NCI-H748 (cell line): ENCODE measurements around the gene ZBTB12.

ENCODE experiments used
- DNase-seq: peaks from one replicate; lab custom pipeline; 2025; ENCODE audit not compliant: unreplicated experiment; lab: John Stamatoyannopoulos, UW

ZBTB12 gene

DNA sequence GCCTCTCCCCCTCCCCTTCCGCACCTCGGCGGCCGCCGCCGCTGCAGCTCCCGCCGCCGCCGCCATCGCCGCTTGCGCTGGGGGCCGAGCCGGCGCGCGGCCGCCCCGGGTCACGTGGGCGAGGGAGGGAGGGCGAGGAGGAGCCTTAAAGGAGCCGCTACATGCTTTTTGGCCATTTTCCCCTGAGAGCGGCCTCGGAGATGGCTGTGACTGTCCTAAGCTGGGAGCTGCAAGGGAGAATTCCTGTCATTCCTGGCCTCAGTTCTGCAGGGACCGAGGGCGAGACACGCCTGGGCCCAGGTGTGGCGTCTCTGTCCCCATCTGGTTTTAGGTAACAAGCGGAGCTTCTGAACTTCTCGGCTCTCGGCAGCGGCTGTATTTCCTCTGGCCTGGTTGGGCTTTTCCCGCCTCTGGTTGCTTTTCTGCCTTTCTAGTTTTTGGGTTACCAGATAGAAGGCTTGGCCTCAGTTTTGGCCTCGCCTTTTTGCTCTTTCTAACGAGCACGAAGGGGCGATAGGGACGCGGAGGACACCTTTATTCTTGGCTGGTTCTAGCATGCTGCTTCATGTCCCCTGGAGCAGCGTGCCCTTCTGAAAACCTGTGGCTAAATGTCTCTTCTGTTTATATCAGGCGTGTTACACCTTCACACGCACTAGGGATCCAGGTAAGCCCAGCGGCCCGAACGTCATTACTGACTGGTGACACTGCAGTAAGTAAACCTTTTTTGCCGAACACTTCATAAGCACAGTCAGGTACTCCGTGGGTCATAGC is 4.1 kb downstream of the ZBTB12 start, which contains the start of gene EHMT2:
TSS of gene EHMT2 (minus strand) at position 87 of the 771 bp plus-strand sequence. CDS start at position 66, 21 bp downstream.
- DNase-seq = peak; percentile 92

DNA sequence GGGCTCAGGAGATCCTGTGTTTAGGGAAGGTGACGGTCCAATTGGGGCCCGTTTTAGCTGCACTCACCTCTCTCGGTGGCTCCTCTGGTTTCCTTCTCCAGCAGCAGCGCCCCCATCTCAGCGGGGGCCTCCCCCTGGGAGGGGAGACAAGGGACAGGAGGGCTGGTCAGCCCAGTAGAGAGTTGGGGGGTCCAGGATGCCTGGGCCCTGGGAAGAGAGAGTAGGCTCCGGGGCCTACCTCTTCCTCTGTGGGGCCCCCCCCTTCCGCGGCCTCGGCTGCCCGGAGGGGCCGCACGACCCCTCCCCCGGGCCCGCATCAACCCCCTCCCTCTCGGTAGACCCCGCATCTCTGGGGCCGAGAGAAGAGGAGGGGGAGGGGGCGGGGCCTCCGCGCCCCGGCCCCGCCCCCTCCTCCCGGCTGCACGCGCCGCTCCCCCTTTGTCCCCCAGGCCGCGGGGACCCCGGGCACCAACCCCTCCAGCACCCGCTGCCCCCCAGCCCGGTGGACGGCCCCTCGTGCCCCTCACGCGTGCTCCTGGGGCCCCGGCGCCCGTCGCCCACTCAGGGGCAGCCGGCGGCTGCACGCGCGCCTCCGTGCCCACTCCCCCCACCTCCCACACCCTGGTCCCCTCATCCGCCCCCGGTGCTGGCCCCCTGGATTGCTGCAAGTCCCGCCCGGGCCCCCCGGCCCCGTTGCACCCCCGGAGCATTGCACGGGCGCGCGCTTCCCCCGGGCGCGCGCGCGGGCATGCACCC is 4.9 kb downstream of the ZBTB12 start:
- DNase-seq = peak; percentile 52

DNA sequence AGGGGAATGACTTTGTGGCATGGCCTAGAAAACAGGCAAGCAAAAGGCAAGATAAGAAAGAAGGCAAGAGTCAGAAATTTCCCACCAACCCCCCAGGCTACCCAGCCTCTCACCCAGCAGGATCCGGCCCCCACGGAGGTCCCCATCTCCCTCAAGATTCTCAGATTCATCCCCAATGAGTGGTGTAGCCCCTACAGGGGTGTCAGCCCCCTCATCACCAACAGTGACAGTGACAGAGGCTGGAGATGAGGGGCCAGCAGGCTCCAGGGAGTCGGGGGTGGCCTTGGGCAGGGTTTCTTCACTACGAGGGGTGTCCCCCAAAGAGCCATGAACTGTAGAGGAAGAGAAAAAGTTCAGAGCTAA is 5.4 kb downstream of the ZBTB12 start:
- no peak for DNase-seq

DNA sequence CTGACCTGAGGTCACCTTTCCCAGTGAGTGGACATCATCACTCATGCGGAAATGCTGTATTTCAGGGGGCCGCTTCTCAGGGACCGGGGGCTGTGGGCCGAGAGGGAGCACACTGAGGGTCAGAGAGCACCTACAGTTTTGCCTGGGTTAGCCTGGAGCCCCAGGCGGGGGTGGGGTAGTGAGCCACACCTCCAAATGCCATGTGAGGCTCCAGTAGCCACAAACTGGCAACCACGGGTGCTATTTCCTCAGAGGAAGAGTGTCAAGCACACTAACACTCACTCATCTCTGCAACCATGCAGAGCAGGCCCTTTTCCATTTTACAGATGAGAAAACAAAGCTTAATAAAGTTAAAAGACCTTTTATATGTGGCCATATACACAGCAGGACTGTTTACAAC is 9.1 kb downstream of the ZBTB12 start:
- no peak for DNase-seq

DNA sequence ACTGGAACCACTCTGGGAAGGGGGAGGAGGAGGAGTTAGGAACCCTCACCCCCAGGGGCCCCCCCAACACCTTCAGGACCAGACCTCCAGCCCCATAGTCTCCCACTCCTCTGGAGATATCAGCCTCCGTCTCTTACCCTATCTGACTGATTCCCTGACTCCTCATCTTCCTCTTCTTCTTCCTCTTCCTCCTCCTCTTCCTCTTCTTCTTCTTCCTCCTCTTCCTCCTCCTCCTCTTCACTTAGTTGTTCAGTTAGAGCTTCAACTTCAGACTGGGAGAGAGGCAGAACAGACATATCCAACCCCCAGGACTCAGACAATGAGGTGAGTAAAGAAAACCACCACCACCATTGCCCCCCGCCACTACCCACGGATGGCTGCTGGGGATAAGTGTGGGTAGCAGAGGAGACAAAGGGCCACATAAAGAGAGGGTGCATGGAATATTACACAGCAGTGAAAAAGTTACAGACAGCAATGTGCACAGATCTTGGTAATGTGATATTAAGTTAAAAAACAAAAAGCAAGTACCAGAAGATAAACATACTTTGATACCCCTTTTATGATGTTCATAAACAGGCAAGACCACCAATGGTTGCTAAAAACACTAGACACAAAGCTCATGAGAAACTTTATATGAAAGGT is 12.4 kb downstream of the ZBTB12 start:
- no peak for DNase-seq

DNA sequence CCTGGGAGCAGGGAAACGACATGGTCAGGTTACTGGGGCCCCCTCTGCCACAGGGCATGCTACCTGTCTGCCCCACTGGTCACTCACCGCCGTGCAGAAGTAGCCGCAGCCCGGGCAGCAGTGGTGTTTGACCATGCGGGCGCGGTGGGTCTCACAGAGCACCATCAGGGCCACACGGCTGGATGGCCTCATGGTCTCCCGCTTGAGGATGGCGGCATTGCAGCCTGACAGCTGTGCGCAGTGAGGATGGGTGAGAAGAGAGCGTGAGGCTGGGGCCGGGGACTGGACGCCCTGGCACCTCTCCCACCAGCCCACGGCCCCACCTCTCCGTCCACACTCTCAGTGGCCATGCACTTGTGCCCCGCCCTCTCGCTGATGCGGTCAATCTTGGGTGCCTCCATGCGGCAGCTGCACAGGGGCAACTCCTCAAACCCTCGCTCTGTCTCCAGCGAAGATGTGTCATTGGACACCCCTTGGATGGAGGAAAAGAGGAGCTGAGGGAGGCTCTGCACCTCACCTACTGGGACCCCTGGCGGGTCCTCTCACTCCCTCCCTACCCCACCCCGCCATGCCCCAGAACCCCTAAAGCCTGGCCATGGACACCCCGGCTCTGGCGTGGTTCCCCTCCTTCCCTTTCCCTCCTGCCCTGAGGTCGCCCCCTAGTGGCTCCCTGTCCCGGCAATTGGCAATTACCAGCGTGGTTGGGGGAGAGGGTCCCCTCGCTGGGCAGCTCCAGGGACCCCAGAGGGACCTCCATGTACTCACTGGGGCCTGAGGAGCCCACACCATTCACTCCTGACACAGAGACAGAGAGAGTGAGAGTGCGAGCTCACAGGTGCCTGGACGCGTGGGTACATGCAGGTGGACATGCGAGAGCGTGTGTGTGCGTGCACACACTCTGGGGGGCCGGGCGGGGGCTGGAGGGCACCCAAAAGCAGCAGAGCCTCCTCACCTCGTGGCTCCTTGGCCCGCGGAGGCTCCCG is 13.3 kb downstream of the ZBTB12 start:
- no peak for DNase-seq

DNA sequence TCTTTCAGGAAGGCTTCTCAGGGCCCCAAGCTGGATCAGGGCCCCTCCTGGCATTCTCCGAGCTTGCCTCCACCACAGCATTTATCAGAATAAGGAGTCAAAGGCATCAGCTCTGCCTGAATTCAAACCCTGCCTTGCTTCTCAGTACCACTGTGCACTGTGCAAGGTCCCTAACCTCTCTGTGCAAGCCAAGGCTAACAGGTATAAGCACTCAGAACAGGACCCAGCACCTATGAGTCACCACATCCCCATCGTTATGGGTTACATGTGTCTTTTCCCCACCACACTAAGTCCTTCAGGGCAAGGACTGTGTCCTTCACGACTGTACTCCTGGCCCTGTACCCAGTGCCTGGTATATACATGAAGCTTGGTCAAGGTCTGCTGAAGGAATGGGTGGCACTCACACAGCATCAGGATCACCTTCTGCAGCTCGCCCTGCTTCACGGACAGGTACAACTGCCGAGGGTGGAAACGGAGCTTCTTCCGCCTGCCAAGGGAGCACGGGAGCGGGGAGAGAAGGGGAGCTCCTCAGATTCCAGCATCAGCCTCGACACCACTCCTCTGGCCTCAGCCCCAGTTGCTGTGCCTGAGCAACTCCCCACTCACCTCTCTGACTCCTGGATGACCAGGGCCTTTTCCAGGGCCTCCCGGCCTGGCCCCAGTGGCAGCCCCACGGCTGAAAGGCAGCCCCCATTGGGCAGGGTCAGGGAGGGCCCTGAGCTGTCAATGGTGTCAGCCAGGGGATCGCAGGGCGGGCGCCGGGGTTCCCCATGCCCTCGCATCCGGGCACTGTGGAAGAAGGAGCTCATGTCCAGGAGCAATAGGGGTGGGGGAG is 14.5 kb downstream of the ZBTB12 start:
- no peak for DNase-seq

DNA sequence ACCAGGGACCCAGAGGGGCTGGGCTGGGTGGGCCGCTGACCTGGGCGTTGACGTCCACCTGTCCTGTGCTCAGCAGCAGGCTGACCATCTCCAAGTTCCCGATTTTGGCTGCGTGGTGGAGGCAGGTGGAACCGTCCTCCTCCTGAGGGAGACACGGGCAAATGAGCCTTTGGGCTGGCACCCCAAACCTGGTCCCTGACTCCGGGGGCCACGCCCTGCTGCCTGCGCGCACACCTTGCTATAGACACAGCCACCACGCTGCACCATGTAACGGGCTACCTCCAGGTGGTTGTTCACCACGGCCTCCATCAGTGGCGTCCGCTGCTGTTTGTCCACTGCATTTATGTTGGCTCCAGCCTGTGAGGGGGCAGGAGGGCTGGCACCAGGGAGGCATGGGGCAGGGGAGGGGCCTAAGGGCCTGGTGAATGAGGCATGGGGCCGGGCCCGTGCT is 15.3 kb downstream of the ZBTB12 start:
- DNase-seq = no peak

DNA sequence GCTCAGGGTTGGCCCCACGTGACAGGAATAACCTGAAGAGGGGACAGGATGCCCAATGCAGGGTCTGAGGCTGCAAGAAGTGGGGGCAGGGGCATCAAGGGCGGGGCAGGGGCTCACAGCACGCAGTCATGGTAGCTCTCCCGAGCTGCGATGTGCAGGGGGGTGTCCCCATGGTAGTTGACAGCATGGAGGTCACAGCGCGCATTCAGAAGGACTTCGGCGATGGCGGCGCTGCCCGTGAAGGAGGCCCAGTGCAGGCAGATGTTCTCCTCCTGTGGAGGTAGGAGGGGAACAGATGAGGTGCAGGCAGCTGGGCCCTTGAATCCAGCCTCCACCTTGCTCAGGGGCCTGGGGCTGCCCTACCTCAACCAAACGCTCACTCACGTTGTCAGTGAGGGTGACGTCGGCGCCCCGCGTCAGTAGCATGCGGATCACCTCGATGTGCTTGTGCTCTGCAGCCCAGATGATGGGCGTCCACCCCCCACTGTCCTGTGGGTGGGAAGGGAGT is 17.3 kb downstream of the ZBTB12 start:
- no peak for DNase-seq

DNA sequence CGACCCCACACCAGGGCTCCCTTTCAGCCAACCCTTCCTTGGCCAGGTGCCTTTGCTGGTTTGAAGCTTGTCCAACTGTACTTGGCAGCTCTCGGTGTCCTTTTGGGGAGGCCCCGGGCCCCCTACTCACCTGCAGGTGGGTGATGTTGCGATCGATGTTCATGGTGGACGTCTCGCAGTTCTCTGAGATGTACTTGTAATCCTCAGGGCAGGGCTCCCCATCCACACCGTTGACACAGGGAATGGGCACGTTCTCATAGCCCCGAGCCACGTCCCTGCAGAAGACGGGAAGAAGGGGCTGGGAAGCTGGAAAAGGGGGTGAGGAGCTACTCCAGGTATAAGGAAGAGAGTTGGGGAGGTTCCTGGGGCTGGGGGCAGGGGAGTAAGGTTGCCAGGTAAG is 18.2 kb downstream of the ZBTB12 start:
- no peak for DNase-seq

DNA sequence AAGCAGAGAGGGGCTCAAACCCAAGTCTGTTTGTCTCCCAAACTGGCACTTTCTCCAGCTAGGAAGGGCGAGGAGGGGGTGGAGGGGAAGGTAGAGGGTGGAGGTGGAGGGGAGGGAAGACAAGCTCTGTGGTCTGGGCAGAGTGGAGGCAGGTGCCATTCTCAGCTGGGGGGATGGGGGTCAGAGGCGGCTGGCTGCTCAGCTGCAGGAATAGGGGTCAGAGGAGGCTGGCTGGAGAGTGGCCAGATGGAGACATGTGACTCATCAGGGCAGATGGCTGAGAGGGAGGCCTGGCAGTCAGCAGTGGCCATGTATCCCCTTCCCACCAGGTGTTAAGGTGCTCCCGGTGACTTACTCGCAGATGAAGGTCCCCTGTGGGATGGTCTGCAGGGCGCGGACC is 19.5 kb downstream of the ZBTB12 start:
- DNase-seq = no peak

DNA sequence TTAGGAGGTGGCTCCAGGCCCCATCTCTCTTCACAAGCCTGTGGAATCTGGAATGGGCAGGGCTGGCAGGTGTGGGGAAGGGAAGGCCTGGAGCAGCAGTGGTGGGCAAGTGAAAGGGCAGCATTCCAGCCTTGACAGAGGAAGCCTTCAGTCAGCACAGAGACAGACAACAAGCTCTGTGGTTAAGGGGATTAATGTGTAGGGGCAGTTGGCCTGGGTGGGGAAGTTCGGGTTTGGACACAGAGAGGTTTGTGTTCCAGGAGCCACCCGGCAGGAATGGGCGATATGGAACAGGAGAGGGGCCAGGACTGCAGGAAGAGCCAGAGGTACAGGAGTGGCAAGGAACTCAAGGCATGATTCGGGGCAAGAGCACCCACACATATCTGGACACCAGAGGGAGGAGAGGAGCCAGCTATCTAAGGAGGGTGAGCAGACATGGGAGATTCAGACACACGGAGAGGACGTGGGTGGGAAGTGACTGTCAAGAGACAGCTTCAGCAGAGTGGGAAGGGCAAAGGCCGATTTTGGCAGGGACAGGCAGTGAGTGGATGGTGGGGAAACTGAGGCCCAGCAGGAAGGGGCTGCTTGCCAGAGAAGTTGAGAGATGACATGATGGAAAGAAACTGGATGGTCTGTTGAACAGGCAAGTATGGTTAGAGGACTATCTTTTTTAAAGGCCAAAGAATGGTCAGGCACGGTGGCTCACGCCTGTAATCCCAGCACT is 20.6 kb downstream of the ZBTB12 start:
- no peak for DNase-seq

DNA sequence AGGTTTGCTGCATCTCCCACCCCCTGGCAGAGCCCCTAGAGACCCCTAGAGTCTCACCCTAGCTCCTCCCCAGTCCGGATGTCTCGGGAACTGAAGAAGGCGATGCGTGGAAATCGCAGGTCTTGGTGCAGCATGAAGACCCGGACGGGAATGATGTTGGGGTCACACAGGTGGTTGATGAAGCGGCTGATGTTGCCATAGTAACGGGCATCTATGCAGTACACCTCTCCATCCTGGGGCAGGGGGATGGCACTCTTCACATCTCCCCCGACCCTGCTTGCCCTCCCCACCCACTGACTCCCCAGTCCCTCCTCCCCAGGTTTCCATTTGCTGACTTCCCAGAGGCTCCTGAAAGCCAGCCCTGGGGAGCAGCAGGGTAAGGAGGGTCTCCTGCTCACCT is 21.3 kb downstream of the ZBTB12 start:
- no peak for DNase-seq

DNA sequence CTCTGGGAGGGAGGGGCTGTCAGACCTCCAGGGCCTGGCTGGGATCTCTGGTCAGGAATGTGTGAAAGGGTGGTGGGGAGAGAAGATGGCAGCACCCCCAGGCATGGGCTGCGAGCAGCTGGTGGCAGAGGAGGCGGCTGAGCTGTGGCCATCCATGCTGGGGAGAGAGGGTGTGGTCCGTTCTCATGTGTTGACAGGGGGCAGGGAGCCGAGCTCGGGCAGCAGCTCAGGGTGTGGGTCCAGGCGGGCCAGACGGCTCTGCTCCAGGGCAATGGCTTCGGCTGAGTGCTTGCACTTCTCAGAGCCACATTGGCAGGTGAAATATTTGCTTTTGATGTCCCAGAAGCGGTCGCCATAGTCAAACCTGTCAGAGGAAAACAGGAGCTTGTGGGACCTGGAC is 22.0 kb downstream of the ZBTB12 start:
- DNase-seq = no peak

DNA sequence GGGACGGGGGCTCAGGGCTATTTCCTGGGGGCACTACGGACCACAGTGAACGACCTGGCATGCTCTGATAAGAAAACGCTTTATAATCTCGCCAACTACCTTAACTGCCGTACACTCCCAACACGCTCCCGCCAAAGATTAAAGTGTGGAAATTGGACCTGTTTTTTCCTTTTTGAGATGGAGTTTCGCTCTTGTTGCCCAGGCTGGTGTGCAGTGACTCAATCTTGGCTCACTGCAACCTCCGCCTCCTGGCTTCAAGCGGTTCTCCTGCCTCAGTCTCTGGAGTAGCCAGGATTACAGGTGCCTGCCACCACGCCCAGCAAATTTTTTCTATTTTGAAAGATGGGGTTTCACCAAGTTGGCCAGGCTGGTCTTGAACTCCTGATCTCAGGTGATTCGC is 22.7 kb downstream of the ZBTB12 start:
- no peak for DNase-seq

DNA sequence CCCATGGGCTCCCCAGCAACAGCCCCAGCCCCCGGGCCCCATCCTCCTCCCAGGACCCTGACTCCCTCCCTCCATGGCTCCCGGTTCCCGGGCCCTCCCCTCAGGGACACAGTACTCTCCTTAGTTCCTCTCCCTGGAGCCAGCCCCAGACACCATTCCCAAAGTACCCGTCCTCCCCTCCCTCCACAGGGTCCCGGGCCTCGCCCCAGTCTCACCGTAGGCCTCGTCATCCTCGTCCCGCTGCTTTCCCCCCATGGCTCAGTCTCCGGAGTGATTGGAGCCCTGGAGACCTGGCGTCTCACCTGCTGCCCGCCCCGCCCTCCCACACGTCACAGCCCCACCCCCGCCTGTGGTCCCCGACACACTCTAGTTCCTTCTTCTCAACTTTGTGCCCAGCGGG is 23.2 kb downstream of the ZBTB12 start, which contains the start of gene SLC44A4:
TSS of gene SLC44A4 (minus strand) at position 272 of the 400 bp plus-strand sequence. CDS start at position 255, 17 bp downstream.
- DNase-seq = no peak

DNA sequence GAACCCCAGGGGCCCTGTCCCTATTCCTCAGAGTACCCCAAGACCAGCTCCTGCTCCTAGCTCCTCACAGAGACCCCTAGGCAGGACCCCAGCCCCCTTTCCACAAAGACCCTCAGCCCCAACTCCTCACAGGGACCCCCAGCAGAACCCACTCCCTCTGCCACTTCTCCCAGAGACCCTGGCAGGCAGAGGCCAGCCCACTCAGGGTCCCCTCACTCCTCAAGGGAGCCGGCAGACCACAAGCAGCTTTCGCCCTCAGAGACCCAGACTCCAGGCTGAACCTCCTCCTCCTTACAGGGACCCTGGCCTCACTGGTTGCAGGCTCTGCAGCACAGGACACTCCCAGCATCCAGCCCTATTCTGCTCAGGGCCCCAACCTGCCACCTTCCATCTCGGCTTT is 23.7 kb downstream of the ZBTB12 start:
- DNase-seq = no peak

DNA sequence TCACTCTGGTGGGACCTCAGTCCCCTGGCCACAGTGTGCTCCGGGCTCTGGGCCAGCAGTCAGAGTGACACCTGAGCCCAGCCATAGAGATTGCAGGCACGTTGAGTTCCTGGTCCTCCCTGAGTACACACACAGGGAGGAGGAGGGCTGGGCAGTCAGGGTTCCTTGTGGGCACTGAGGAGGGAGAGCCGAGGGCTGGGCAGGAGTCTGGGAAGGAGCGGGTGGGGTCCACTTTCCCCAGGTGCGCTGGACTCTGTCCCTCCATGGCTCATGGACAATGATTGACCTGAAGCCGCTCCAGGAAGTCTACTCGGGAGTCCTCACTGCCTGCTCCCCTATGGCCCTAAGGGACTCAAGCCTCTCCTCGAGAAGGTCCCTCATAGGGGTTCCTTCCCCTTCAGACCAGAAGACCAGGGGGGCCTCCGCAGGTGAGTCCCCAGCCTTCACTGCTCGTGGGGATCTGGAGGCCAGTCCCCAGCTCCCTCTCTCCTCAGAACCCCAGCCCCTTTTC is 24.2 kb downstream of the ZBTB12 start:
- DNase-seq = no peak
